ENCODE data around the gene UGDH.
"Not testable (repeated sequence)": the region's sequence is repeated elsewhere in the genome, so short reads cannot be mapped to it uniquely, and the experiment has no call there.

UGDH gene

DNA sequence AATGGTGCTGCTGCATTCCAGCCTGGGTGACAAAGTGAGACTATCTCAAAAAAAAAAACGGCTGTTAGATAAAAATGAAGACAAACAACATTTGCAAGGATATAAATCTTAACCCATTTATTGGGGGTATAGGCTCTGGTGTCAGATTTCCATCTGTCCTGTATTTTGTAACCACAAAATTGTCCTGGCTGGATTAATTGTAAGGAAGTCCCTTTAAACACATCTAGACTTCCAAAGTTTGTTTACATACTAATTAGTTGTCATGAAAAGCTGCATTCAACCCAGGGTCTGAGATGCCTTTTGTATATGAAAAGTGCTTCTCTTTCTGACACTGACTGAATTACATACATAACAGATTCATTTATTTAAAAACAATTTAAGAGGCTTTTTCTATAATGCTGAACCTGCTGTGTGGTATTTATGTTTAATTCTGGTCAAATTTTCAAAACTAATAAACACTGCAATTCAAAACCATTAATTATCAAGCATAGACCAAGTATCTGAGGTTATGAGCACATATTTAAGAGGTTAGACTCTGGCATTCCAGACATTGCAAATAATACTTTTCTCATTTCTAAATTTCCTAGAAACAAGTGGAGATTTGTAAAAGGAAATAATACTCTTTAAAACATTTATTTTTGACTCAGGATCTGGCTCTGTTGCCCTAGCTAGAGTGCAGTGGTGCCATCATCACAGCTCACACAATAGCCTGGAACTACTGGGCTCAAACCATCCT is 17.5 kb upstream of the UGDH start:
- Histone ChIP-seq H3K14ac (ENCODE audit: low read length in 2 of 2) (no peak overlapping the region), H3K4me2 (ENCODE audit: low read length, poor library complexity, severe bottlenecking) (no peak overlapping the region), H2AK5ac (ENCODE audit: low read length, severe bottlenecking) (no peak overlapping the region), H3K9me3 (ENCODE audit: control insufficient read depth, low read length) (no peaks in the 10 kb centered on the region), H2BK15ac (ENCODE audit: low read depth, poor library complexity, severe bottlenecking) (no peak overlapping the region), H3K27ac (ENCODE audit: low read length, poor library complexity, severe bottlenecking) (no peak overlapping the region), H3K18ac (ENCODE audit: low read depth in 1 of 2, low read length in 2 of 2) (no peak overlapping the region), H2BK12ac (ENCODE audit: low read length in 2 of 2) (no peak overlapping the region), H3K23ac (ENCODE audit: low read length in 2 of 2) (no peak overlapping the region), H3K4me1 (ENCODE audit: control insufficient read depth, insufficient read depth, low read depth, low read length) (peaks cover 13% of the 10 kb centered on the region), H3K27me3 (ENCODE audit: control insufficient read depth in 1 of 2, insufficient read depth in 1 of 2, low read length in 2 of 2) (no peaks in the 10 kb centered on the region), H3K36me3 (ENCODE audit: control insufficient read depth in 1 of 2, insufficient read depth in 2 of 2, low read depth in 1 of 2, low read length in 2 of 2) (peaks cover 0 to 27% of the 10 kb centered on the region in 2 experiments), H3K9ac (ENCODE audit: low read length) (no peak overlapping the region), H2AFZ (ENCODE audit: low read depth, low read length) (no peak overlapping the region), H3K4ac (ENCODE audit: low read depth in 1 of 2, low read length in 2 of 2) (no peak overlapping the region), H4K91ac (ENCODE audit: low read length) (no peak overlapping the region), H2BK5ac (ENCODE audit: low read depth, low read length, poor library complexity, severe bottlenecking) (no peak overlapping the region), H3K79me1 (replicated peaks; ENCODE audit: low read length, poor library complexity, severe bottlenecking) (peaks cover 5% of the 10 kb centered on the region), H3K4me3 (ENCODE audit: insufficient read depth in 1 of 2, low read depth in 1 of 2, low read length in 2 of 2) (no peak overlapping the region), H2BK120ac (ENCODE audit: low read depth, low read length) (no peak overlapping the region), H4K8ac (ENCODE audit: low read length) (no peak overlapping the region)
- no CpG with 5 or more reads among the region's 1 CpG for WGBS
- peak; percentile 61 for DNase-seq

GRCh38 chr4:39544080-39544479 is 16.8 kb upstream of the UGDH start:
- not testable (repeated sequence) for H3K23ac ChIP-seq (ENCODE audit: low read length in 2 of 2); H2BK120ac ChIP-seq (ENCODE audit: low read depth, low read length); H3K4me2 ChIP-seq (ENCODE audit: low read length, poor library complexity, severe bottlenecking); H2AFZ ChIP-seq (ENCODE audit: low read depth, low read length); H2BK15ac ChIP-seq (ENCODE audit: low read depth, poor library complexity, severe bottlenecking); H3K79me1 ChIP-seq (replicated peaks; ENCODE audit: low read length, poor library complexity, severe bottlenecking); H3K9ac ChIP-seq (ENCODE audit: low read length); H3K4ac ChIP-seq (ENCODE audit: low read depth in 1 of 2, low read length in 2 of 2); H3K14ac ChIP-seq (ENCODE audit: low read length in 2 of 2); H3K4me3 ChIP-seq (ENCODE audit: insufficient read depth in 1 of 2, low read depth in 1 of 2, low read length in 2 of 2); H2BK12ac ChIP-seq (ENCODE audit: low read length in 2 of 2); H3K18ac ChIP-seq (ENCODE audit: low read depth in 1 of 2, low read length in 2 of 2); H3K9me3 ChIP-seq (ENCODE audit: control insufficient read depth, low read length); H3K27me3 ChIP-seq (ENCODE audit: control insufficient read depth in 1 of 2, insufficient read depth in 1 of 2, low read length in 2 of 2); H2BK5ac ChIP-seq (ENCODE audit: low read depth, low read length, poor library complexity, severe bottlenecking); H4K91ac ChIP-seq (ENCODE audit: low read length)
- peak; percentile 16 for DNase-seq
- Histone ChIP-seq H3K27ac (ENCODE audit: low read length, poor library complexity, severe bottlenecking) (peak overlapping the region; percentile 7), H3K36me3 (ENCODE audit: control insufficient read depth in 1 of 2, insufficient read depth in 2 of 2, low read depth in 1 of 2, low read length in 2 of 2) (peaks cover 0 to 22% of the 10 kb centered on the region in 2 experiments), H2AK5ac (ENCODE audit: low read length, severe bottlenecking) (peak overlapping the region; percentile 61), H3K4me1 (ENCODE audit: control insufficient read depth, insufficient read depth, low read depth, low read length) (peaks cover 16% of the 10 kb centered on the region), H4K8ac (ENCODE audit: low read length) (peak overlapping the region; percentile 31)
- 91% methylated on average over 4 of the region's 4 CpGs for WGBS

DNA sequence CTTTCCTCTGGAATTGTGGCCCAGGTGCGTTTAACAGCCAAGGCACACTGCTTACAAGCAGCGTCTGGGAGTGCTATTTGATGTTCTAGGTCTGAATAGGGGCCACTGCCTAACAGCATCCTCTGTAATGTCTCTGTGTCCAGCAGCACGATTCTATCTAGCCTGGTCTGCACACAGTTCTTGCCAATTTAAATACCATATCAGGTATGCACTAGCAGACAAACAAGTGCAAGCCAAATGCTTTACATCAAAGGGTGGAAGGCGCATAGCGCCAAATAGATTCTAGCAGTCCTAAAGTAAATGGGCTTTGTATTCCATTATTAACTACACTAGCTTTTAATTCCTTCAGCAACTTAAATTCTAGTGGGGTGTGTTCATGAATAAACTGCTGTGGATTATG is 15.8 kb upstream of the UGDH start:
- Histone ChIP-seq H2BK15ac (ENCODE audit: low read depth, poor library complexity, severe bottlenecking) (no peak overlapping the region), H2BK5ac (ENCODE audit: low read depth, low read length, poor library complexity, severe bottlenecking) (no peak overlapping the region), H2BK120ac (ENCODE audit: low read depth, low read length) (no peak overlapping the region), H3K23ac (ENCODE audit: low read length in 2 of 2) (no peak overlapping the region), H3K27me3 (ENCODE audit: control insufficient read depth in 1 of 2, insufficient read depth in 1 of 2, low read length in 2 of 2) (no peaks in the 10 kb centered on the region), H3K79me1 (replicated peaks; ENCODE audit: low read length, poor library complexity, severe bottlenecking) (peaks cover 5% of the 10 kb centered on the region), H3K4me1 (ENCODE audit: control insufficient read depth, insufficient read depth, low read depth, low read length) (peaks cover 16% of the 10 kb centered on the region), H3K4ac (ENCODE audit: low read depth in 1 of 2, low read length in 2 of 2) (no peak overlapping the region), H3K14ac (ENCODE audit: low read length in 2 of 2) (no peak overlapping the region), H2BK12ac (ENCODE audit: low read length in 2 of 2) (peak overlapping the region in 1 of 2 experiments; percentile 72), H4K91ac (ENCODE audit: low read length) (no peak overlapping the region), H3K27ac (ENCODE audit: low read length, poor library complexity, severe bottlenecking) (peak overlapping the region; percentile 65), H2AFZ (ENCODE audit: low read depth, low read length) (no peak overlapping the region), H3K4me3 (ENCODE audit: insufficient read depth in 1 of 2, low read depth in 1 of 2, low read length in 2 of 2) (no peak overlapping the region), H3K18ac (ENCODE audit: low read depth in 1 of 2, low read length in 2 of 2) (no peak overlapping the region), H4K8ac (ENCODE audit: low read length) (no peak overlapping the region), H3K4me2 (ENCODE audit: low read length, poor library complexity, severe bottlenecking) (no peak overlapping the region), H3K9me3 (ENCODE audit: control insufficient read depth, low read length) (no peaks in the 10 kb centered on the region), H3K36me3 (ENCODE audit: control insufficient read depth in 1 of 2, insufficient read depth in 2 of 2, low read depth in 1 of 2, low read length in 2 of 2) (peaks cover 0 to 22% of the 10 kb centered on the region in 2 experiments), H2AK5ac (ENCODE audit: low read length, severe bottlenecking) (peak overlapping the region; percentile 36), H3K9ac (ENCODE audit: low read length) (no peak overlapping the region)
- no peak for DNase-seq
- WGBS: 97% methylated on average over 5 of the region's 5 CpGs

GRCh38 chr4:39542611-39543012 is 15.4 kb upstream of the UGDH start:
- 75% methylated on average over 4 of the region's 4 CpGs for WGBS

More at GRCh38 chr4:39542611-39543012, 15.4 kb upstream of the UGDH start:
- Histone ChIP-seq H4K91ac (ENCODE audit: low read length) (no peak overlapping the region), H3K4me2 (ENCODE audit: low read length, poor library complexity, severe bottlenecking) (no peak overlapping the region), H3K9ac (ENCODE audit: low read length) (no peak overlapping the region), H2BK120ac (ENCODE audit: low read depth, low read length) (no peak overlapping the region), H3K27ac (ENCODE audit: low read length, poor library complexity, severe bottlenecking) (peak overlapping the region; percentile 65), H3K4me3 (ENCODE audit: insufficient read depth in 1 of 2, low read depth in 1 of 2, low read length in 2 of 2) (no peak overlapping the region), H2AK5ac (ENCODE audit: low read length, severe bottlenecking) (no peak overlapping the region), H3K4me1 (ENCODE audit: control insufficient read depth, insufficient read depth, low read depth, low read length) (peaks cover 16% of the 10 kb centered on the region), H3K18ac (ENCODE audit: low read depth in 1 of 2, low read length in 2 of 2) (no peak overlapping the region), H3K36me3 (ENCODE audit: control insufficient read depth in 1 of 2, insufficient read depth in 2 of 2, low read depth in 1 of 2, low read length in 2 of 2) (peaks cover 0 to 22% of the 10 kb centered on the region in 2 experiments), H2BK5ac (ENCODE audit: low read depth, low read length, poor library complexity, severe bottlenecking) (no peak overlapping the region), H4K8ac (ENCODE audit: low read length) (no peak overlapping the region), H2BK15ac (ENCODE audit: low read depth, poor library complexity, severe bottlenecking) (no peak overlapping the region), H3K9me3 (ENCODE audit: control insufficient read depth, low read length) (no peaks in the 10 kb centered on the region), H3K79me1 (replicated peaks; ENCODE audit: low read length, poor library complexity, severe bottlenecking) (peaks cover 5% of the 10 kb centered on the region), H3K23ac (ENCODE audit: low read length in 2 of 2) (no peak overlapping the region), H2BK12ac (ENCODE audit: low read length in 2 of 2) (no peak overlapping the region), H2AFZ (ENCODE audit: low read depth, low read length) (no peak overlapping the region), H3K4ac (ENCODE audit: low read depth in 1 of 2, low read length in 2 of 2) (no peak overlapping the region), H3K27me3 (ENCODE audit: control insufficient read depth in 1 of 2, insufficient read depth in 1 of 2, low read length in 2 of 2) (no peaks in the 10 kb centered on the region), H3K14ac (ENCODE audit: low read length in 2 of 2) (no peak overlapping the region)
- DNase-seq: no peak

Measured in mesenchymal stem cell (in vitro differentiated cells and primary cell).